Inflammatory macrophage treated with lipopolysaccharide for 4 hours (primary cell): ENCODE measurements around the gene ZC2HC1B.
"Not testable (repeated sequence)": the region's sequence is repeated elsewhere in the genome, so short reads cannot be mapped to it uniquely, and the experiment has no call there.

Experiments used
- DNase-seq: peaks from one replicate; pipeline ENCODE4 v3.0.0-alpha.2; 2020

The ZC2HC1B gene

GRCh38 chr6:143864234-143864633 is at the start of gene ZC2HC1B:
Gene ZC2HC1B (plus strand): TSS chr6:143864474. CDS start chr6:143864540, 66 bp downstream.
- DNase-seq, result no peak

GRCh38 chr6:143817621-143818020 is 46.7 kb upstream of the ZC2HC1B start:
- no peak for DNase-seq

GRCh38 chr6:143821359-143821758 is 42.9 kb upstream of the ZC2HC1B start:
- no peak for DNase-seq

GRCh38 chr6:143822584-143823024 is 41.7 kb upstream of the ZC2HC1B start:
- DNase-seq, result peak; percentile 53

- peak; percentile 39 for DNase-seq
Measured at GRCh38 chr6:143823548-143823947, 40.7 kb upstream of the ZC2HC1B start.

- DNase-seq, result no peak
Measured at GRCh38 chr6:143828572-143828971, 35.7 kb upstream of the ZC2HC1B start.

GRCh38 chr6:143836150-143836549 is 28.1 kb upstream of the ZC2HC1B start:
- DNase-seq, result no peak

- no peak for DNase-seq
Measured at GRCh38 chr6:143838395-143838794, 25.9 kb upstream of the ZC2HC1B start.

GRCh38 chr6:143839196-143839595 is 25.1 kb upstream of the ZC2HC1B start:
- no peak for DNase-seq

GRCh38 chr6:143840595-143841265 is 23.5 kb upstream of the ZC2HC1B start:
- DNase-seq, result peak; percentile 65

GRCh38 chr6:143842461-143842901 is 21.8 kb upstream of the ZC2HC1B start:
- DNase-seq, result peak; percentile 53

GRCh38 chr6:143842902-143843676 is 21.2 kb upstream of the ZC2HC1B start, which contains the start of gene LTV1:
Gene LTV1 (plus strand): TSS chr6:143843338. CDS start chr6:143843478, 140 bp downstream.
- peak; percentile 97 for DNase-seq

GRCh38 chr6:143843677-143843999 is 20.6 kb upstream of the ZC2HC1B start:
- peak; percentile 12 for DNase-seq

GRCh38 chr6:143844006-143844405 is 20.3 kb upstream of the ZC2HC1B start:
- peak; percentile 18 for DNase-seq

- DNase-seq, result peak; percentile 33
Measured at GRCh38 chr6:143845033-143845432, 19.2 kb upstream of the ZC2HC1B start.

- DNase-seq, result not testable (repeated sequence)
Measured at GRCh38 chr6:143851706-143852105, 12.6 kb upstream of the ZC2HC1B start.

- not testable (repeated sequence) for DNase-seq
Measured at GRCh38 chr6:143855057-143855456, 9.2 kb upstream of the ZC2HC1B start.

GRCh38 chr6:143856762-143857161 is 7.5 kb upstream of the ZC2HC1B start:
- not testable (repeated sequence) for DNase-seq

- no peak for DNase-seq
Measured at GRCh38 chr6:143857651-143858050, 6.6 kb upstream of the ZC2HC1B start.

GRCh38 chr6:143859891-143860660 is 4.2 kb upstream of the ZC2HC1B start:
- no peak for DNase-seq

- DNase-seq, result no peak
Measured at GRCh38 chr6:143863771-143864170, 503 bp upstream of the ZC2HC1B start.

- DNase-seq, result no peak
Measured at GRCh38 chr6:143867236-143867635, 3.0 kb downstream of the ZC2HC1B start.

- DNase-seq, result not testable (repeated sequence)
Measured at GRCh38 chr6:143868808-143869207, 4.5 kb downstream of the ZC2HC1B start.
